Retinal pigment epithelial cell (primary cell): Measurements from ENCODE around the gene RTL1.

Experiments
- DNase-seq: peaks from one replicate; pipeline ENCODE4 v3.0.0-alpha.2; 2010; ENCODE audit warnings: low read depth
- H3K4me3 ChIP-seq: 2 replicates; pipeline ENCODE4 v1.5.1; 2011; ENCODE audit warnings: mild to moderate bottlenecking, low read length, control low read depth, moderate library complexity
- CTCF ChIP-seq: conservative IDR thresholded peaks from 2 replicates; pipeline ENCODE4 v1.5.1; 2011; ENCODE audit warnings: low read depth, low read length, control low read depth, inconsistent platforms

Gene RTL1

GRCh38 chr14:100839315-100839585, 64.3 kb downstream of the RTL1 start:
- TF ChIP-seq CTCF: no peak
- DNase-seq: no peak
- no peak overlapping the region for H3K4me3 ChIP-seq

GRCh38 chr14:100838493-100839314, 64.8 kb downstream of the RTL1 start:
- no peak overlapping the region for H3K4me3 ChIP-seq
- no peak for TF ChIP-seq CTCF

GRCh38 chr14:100837805-100838350, 65.6 kb downstream of the RTL1 start:
- H3K4me3 ChIP-seq: no peak overlapping the region
- TF ChIP-seq CTCF: no peak
- no peak for DNase-seq

More at GRCh38 chr14:100838493-100839314, 64.8 kb downstream of the RTL1 start:
- no peak for DNase-seq

GRCh38 chr14:100836941-100837804, 66.3 kb downstream of the RTL1 start:
- no peak for DNase-seq
- no peak for TF ChIP-seq CTCF

GRCh38 chr14:100836311-100836805, 67.2 kb downstream of the RTL1 start:
- no peak overlapping the region for H3K4me3 ChIP-seq
- DNase-seq: no peak
- TF ChIP-seq CTCF: no peak

More at GRCh38 chr14:100836941-100837804, 66.3 kb downstream of the RTL1 start:
- no peak overlapping the region for H3K4me3 ChIP-seq

- H3K4me3 ChIP-seq: no peak overlapping the region
- no peak for TF ChIP-seq CTCF
- DNase-seq: no peak
Observed at GRCh38 chr14:100835548-100836310, 67.8 kb downstream of the RTL1 start.
